DMS53 (cell line): Measurements from ENCODE around the gene BRAF.
"Not testable (repeated sequence)": the region's sequence is repeated elsewhere in the genome, so short reads cannot be mapped to it uniquely, and the experiment has no call there.

ENCODE experiments used
- DNase-seq: peaks from one replicate; lab custom pipeline; 2025; lab: John Stamatoyannopoulos, UW

Gene BRAF

GRCh38 chr7:140918236-140918635, 6.5 kb downstream of the BRAF start:
- DNase-seq = no peak

GRCh38 chr7:140917258-140917657, 7.5 kb downstream of the BRAF start:
- no peak for DNase-seq

DNA sequence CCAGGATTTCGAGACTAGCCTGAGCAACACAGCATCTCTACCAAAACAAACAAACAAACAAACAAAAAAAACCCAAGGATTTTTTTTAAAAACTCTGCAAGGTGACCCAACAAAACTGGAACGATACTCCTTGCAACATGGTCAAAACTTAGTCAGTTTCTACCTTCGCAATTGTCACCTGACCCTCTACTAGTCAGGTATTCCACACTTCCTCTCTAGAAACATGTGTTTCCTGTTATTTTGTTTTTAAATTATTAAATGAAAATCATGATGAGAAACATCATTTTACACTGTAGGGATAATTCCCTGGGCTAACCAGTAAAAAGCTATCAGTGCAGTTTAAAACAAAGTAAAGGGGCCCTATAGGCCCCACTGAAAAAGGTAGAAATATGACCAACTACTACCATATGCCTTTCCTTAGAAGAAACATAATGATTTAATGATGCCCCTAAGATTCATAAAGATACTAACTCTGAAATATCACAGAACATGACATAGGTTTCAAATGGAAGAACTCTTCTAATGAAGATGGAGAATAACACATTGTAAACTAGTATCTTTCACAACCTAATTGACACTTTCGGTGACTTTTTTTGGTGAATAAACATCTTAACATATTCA, 8.7 kb downstream of the BRAF start:
- DNase-seq = no peak

DNA sequence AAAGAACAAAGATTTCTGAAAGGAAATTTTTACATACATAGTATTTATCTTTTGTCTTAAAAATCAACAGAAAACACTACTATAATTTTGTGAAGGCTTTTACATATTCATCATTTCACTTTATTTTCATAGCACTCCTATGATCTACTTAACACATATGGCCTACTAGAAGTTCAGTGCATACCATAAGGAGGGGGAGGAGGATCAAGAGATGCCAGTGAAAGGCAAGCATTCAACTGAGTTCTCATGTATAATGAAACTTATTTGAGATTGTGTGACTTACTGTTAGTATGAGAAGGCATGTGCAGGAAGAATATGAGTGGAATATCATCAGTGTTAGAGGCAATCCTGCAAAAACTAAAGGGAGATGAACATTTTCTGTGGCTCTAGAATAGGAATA, 10.6 kb downstream of the BRAF start:
- DNase-seq = peak; percentile 38

DNA sequence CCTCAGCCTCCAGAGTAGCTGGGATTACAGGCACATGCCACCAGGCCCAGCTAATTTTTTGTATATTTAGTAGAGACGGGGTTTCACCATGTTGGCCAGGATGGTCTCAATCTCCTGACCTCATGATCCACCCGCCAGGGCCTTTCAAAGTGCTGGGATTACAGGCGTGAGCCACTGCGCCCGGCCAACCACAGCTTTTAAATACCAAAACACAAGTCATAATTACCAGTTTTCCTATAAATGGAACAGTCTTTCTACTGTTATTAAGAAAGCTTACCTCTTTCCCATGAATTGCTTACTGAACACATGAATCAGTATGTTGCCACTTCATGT, 11.2 kb downstream of the BRAF start:
- DNase-seq = peak; percentile 84

GRCh38 chr7:140911746-140912145, 13.0 kb downstream of the BRAF start:
- no peak for DNase-seq

GRCh38 chr7:140909476-140910161, 15.1 kb downstream of the BRAF start:
- DNase-seq = no peak

DNA sequence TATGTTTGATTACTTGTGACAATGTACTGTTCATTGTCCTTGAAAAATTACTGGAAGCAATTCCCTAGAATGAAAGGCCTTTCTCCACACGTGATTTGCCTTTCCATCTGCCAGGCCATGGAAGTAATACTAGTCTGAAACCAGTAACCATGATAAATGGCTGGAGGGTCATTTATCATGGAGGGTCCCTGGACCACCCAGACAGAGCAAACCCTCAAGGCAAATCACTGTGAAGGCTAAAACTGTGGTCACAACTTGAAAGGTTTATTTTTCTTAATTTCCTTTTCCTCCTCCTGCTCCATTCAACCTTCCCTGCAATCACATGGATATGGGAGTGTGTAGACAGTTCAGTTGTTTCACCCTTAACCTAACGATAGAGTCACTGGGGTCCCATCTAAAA, 16.4 kb downstream of the BRAF start:
- no peak for DNase-seq

DNA sequence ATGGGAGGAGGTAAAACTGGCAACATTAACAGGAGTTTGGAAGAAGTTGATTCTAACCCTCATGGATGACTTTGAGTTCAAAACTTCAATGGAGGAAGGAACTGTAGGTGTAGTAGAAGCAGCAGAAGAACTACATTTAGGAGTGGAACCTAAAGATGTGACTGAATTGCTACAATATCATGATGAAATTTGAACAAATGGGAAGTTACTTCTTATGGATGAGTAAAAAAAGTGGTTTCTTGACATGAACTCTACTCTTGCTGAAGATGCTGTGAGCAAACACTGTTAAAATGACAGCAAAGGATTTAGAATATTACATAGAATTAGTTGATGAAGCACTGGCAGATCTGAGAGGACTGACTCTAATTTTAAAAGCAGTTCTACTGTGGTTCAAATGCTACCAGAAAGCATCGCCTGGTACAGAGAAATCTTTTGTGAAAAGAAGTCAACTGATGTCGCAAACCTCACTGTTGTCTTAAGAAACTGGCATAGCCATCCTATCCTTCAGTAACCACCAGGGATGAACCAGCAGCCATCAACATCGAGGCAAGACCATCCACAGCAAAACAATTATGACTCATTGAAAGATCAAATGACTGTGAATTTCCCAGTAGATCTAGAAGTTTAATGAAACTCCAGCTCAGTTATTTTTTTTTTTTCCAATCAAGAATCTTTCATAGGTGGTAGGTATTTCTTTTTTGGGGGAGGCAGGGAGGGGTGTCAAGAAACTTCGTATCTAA, 20.8 kb downstream of the BRAF start:
- no peak for DNase-seq

- DNase-seq = no peak
Observed at GRCh38 chr7:140902303-140902953, 22.3 kb downstream of the BRAF start.

DNA sequence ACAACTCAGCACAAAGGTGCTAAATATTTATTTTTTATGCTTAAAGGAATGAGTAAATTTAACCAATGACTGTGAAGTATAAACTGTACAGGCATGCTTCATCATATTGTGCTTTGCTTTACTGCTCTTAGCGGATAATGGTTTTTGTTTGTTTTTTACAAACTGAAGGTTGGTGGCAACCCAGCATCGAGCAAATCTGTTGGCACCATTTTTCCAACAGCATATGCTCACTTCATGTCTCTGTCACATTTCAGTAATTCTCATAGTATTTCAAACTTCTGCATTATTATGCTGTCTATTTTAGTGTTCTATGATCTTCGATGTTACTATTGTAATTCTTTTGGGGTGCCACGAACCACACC, 22.8 kb downstream of the BRAF start:
- DNase-seq = no peak

- peak; percentile 43 for DNase-seq
Observed at GRCh38 chr7:140899883-140900282, 24.8 kb downstream of the BRAF start.

DNA sequence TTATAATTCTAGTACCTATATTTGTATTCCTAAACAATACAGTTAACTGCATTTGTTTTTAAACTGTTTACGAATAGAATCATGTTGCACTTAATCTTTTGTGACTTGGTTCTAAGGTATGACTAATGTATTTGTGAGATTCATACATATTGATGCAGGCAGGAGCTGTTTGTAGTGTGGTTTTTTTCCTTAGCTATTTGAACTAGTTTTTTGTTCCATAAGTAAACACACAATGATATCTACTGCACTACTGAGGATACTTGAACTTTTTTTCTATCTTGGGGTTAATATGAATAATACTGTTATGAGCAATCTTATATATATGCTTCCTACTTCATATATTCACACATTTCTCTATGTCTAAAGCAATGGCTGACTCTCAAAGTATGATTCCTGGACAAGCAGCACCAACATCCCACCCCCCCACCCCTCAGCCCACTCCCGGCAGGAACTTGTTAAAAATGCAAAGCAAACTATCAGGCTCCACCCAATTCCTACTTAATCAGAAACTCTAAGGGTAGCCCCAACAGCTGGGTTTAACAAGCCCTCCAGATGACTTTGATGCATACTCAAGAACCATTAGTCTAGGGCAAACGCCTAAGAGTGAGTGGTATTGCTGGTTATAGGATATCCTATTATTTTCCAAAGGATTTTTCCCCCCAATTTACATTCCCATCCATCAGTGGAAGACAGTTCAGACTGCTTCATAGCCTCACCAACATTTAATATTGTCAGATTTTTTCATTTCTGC, 25.8 kb downstream of the BRAF start:
- DNase-seq = peak; percentile 66

DNA sequence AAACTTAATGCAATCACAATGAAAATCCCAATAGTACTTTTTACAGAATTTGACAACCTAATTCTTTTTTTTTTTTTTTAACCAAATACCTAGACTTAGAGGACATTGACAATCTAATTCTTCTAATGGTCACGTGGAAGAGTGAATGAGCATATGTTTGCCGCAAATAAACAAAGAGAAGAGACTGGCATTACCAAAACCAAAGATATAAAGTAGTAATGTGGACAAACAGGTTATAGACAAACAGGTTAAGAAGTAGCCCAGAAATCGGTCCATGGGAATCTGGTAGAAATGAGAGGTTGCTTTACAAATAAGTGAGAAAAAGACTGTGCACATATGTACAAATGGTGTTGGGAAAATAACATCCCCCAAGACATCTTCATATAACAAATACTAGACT, 27.7 kb downstream of the BRAF start:
- peak; percentile 26 for DNase-seq

GRCh38 chr7:140889645-140890044, 35.1 kb downstream of the BRAF start:
- no peak for DNase-seq

GRCh38 chr7:140889150-140889549, 35.6 kb downstream of the BRAF start:
- no peak for DNase-seq

DNA sequence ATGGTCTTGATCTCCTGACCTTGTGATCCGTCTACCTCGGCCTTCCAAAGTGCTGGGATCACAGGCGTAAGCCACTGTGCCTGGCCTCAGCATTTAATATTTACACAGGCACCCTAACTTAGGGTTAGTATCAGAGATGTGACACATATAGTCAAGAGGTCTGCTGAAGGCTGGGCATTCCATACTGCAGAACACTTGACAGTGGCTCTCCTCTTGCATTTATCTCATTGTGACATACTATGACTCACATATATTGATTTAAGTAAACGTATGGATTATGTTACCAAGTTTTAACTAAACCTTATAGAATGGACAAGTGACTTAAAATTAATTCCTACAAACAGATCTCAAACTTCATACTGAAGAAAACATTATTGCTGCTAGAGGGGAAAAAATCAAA, 36.6 kb downstream of the BRAF start:
- peak; percentile 66 for DNase-seq

- DNase-seq = no peak
Observed at GRCh38 chr7:140885735-140886334, 38.9 kb downstream of the BRAF start.

DNA sequence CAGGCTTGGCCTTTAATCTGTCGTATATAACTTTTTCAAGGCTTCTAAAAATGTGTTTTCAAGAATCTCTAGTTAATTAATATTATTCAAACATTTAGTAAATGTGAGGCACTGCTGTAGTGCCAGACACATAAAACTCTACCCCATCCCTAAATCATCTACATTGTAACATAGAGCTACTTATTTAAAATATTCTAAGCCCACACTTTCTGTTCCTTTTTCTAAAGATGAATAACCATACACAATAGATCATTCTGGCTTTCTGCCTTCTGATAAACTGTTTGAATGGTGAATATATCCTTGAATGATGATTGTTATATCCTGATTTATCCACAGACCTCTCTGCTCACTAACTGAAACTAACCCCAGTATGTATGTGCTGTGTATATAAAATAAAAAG, 41.4 kb downstream of the BRAF start:
- DNase-seq = no peak

GRCh38 chr7:140882834-140883233, 41.9 kb downstream of the BRAF start:
- DNase-seq = not testable (repeated sequence)

GRCh38 chr7:140881507-140882228, 43.1 kb downstream of the BRAF start:
- no peak for DNase-seq
